HepG2 (cell line): ENCODE data around the gene LINGO3. TPM values are rescaled to one million over a fixed set of nuclear protein-coding genes. Genes with fewer than 3 reads are reported as not detected.
A peak's percentile ranks its signal among the peaks of the same experiment; 100 is the strongest.

Experiments used
- CHCHD3 ChIP-seq: sonication (generic); formaldehyde crosslinking; IDR thresholded peaks from 2 replicates; pipeline ENCODE4 v1.8.0; 2022; ENCODE audit warnings: mild to moderate bottlenecking, missing genetic modification reagents, moderate library complexity
- CREB1 ChIP-seq, 2 experiments: fragments of 450-650 bp in 1 of 2; IDR thresholded peaks; 2 replicates each; pipeline ENCODE4 v1.6.1; 2016 to 2017; ENCODE audit warnings: control low read depth in 1 of 2, mild to moderate bottlenecking in 1 of 2, missing compliant biosample characterization in 1 of 2, missing genetic modification characterization in 1 of 2
- HINFP ChIP-seq: sonication (generic); formaldehyde crosslinking; IDR thresholded peaks from 2 replicates; pipeline ENCODE4 v1.4.0; 2020; ENCODE audit warnings: low read depth, mild to moderate bottlenecking, missing genetic modification reagents
- KLF16 ChIP-seq, 2 experiments: sonication (generic) in 1 of 2; formaldehyde crosslinking in 1 of 2; IDR thresholded peaks; 2 replicates each; pipeline versions ENCODE4 v1.6.1 to v1.8.0; 2016 to 2023; ENCODE audit warnings: missing genetic modification reagents in 2 of 2, missing compliant biosample characterization in 1 of 2
- PHF8 ChIP-seq: sonication (generic); formaldehyde crosslinking; IDR thresholded peaks from 2 replicates; pipeline ENCODE4 v1.5.0; 2020; ENCODE audit warnings: missing genetic modification reagents
- RAD21 ChIP-seq: fragments of 450-650 bp; formaldehyde crosslinking; IDR thresholded peaks from 2 replicates; pipeline ENCODE4 v1.5.0; 2020; ENCODE audit warnings: mild to moderate bottlenecking
- RNF2 ChIP-seq: fragments of 450-650 bp; conservative IDR thresholded peaks from 2 replicates; pipeline ENCODE4 v1.6.1; 2016; ENCODE audit warnings: low read depth
- TOPORS ChIP-seq: sonication (generic); formaldehyde crosslinking; IDR thresholded peaks from 2 replicates; pipeline ENCODE4 v1.8.0; 2023; ENCODE audit warnings: mild to moderate bottlenecking, missing genetic modification reagents
- ZBTB42 ChIP-seq: sonication (generic); formaldehyde crosslinking; IDR thresholded peaks from 2 replicates; pipeline ENCODE4 v1.5.0; 2020; ENCODE audit warnings: mild to moderate bottlenecking, missing genetic modification reagents
- ZFP41 ChIP-seq: sonication (generic); formaldehyde crosslinking; IDR thresholded peaks from 2 replicates; pipeline ENCODE4 v1.4.0; 2020; ENCODE audit warnings: mild to moderate bottlenecking, missing genetic modification reagents, borderline replicate concordance
- ZNF354B ChIP-seq: sonication (generic); formaldehyde crosslinking; IDR thresholded peaks from 2 replicates; pipeline ENCODE4 v1.8.0; 2022; ENCODE audit warnings: mild to moderate bottlenecking, missing genetic modification reagents
- ZNF382 ChIP-seq: sonication (generic); formaldehyde crosslinking; IDR thresholded peaks from 2 replicates; pipeline ENCODE4 v1.5.0; 2020; ENCODE audit warnings: missing genetic modification reagents, mild to moderate bottlenecking, borderline replicate concordance
- ZNF430 ChIP-seq: sonication (generic); formaldehyde crosslinking; IDR thresholded peaks from 2 replicates; pipeline ENCODE4 v1.9.0; 2021; ENCODE audit warnings: mild to moderate bottlenecking, missing genetic modification reagents
- ZNF598 ChIP-seq: sonication (generic); formaldehyde crosslinking; IDR thresholded peaks from 2 replicates; pipeline ENCODE4 v1.5.1; 2020; ENCODE audit warnings: mild to moderate bottlenecking, missing genetic modification reagents, borderline replicate concordance
- ZNF704 ChIP-seq: sonication (generic); formaldehyde crosslinking; IDR thresholded peaks from 2 replicates; pipeline ENCODE4 v1.8.1; 2023; ENCODE audit warnings: mild to moderate bottlenecking, inconsistent platforms, moderate library complexity, missing genetic modification reagents, borderline replicate concordance
- ZNF776 ChIP-seq: sonication (generic); formaldehyde crosslinking; IDR thresholded peaks from 2 replicates; pipeline ENCODE4 v1.4.0; 2020; ENCODE audit warnings: mild to moderate bottlenecking, missing genetic modification reagents
- ZNF850 ChIP-seq: sonication (generic); formaldehyde crosslinking; conservative IDR thresholded peaks from 2 replicates; pipeline ENCODE4 v1.9.0; 2021; ENCODE audit warnings: mild to moderate bottlenecking, missing genetic modification reagents
- ZSCAN9 ChIP-seq: IDR thresholded peaks from 2 replicates; pipeline ENCODE4 v1.6.1; 2016; ENCODE audit warnings: borderline replicate concordance
- polyA plus RNA-seq, 8 experiments: library from polyadenylated mRNA; depleted of rRNA in 3 of 8; stranded (reverse) in 7 of 8; unstranded in 1 of 8; fragments of >200 nt; fragmentation: Illumina TruSeq in 4 of 8; extraction: Trizol in 4 of 8; gene quantifications; 2 replicates each; pipeline versions ENCODE4 v1.2.1 to v1.2.3, GENCODE V29; 2011 to 2016; ENCODE audit warnings: low read depth in 4 of 8, missing spikeins in 1 of 8, mixed read lengths in 1 of 8; ENCODE audit not compliant: insufficient read depth in 1 of 8
- total RNA-seq, 5 experiments: library from RNA; depleted of rRNA; stranded (reverse); fragments of >200 nt; fragmentation: Illumina TruSeq; extraction: Trizol; gene quantifications; 2 replicates each; pipeline ENCODE4 v1.2.3, GENCODE V29; 2016; ENCODE audit warnings: low read depth in 1 of 5
- TF ChIP-seq, protein P1 (sequence below): sonication (generic); formaldehyde crosslinking; IDR thresholded peaks from 2 replicates; pipeline ENCODE4 v1.4.0; 2020; ENCODE audit warnings: missing genetic modification reagents
- TF ChIP-seq, protein P2 (sequence below): sonication (generic); formaldehyde crosslinking; IDR thresholded peaks from 2 replicates; pipeline ENCODE4 v1.8.1; 2023; ENCODE audit warnings: missing genetic modification reagents, mild to moderate bottlenecking, borderline replicate concordance
- TF ChIP-seq, protein P3 (sequence below): sonication (generic); formaldehyde crosslinking; IDR thresholded peaks from 2 replicates; pipeline ENCODE4 v1.4.0; 2020; ENCODE audit warnings: mild to moderate bottlenecking, missing genetic modification reagents

Gene LINGO3
- total and polyA plus RNA-seq, 2 of the 13 experiments (the other 11 are each of a cell fraction or from before 2014, with no cell fraction given): not detected

GRCh38 chr19:2269244-2270156 lies 38.5 kb downstream of the LINGO3 start (continued):
- TF ChIP-seq, protein P1, sequence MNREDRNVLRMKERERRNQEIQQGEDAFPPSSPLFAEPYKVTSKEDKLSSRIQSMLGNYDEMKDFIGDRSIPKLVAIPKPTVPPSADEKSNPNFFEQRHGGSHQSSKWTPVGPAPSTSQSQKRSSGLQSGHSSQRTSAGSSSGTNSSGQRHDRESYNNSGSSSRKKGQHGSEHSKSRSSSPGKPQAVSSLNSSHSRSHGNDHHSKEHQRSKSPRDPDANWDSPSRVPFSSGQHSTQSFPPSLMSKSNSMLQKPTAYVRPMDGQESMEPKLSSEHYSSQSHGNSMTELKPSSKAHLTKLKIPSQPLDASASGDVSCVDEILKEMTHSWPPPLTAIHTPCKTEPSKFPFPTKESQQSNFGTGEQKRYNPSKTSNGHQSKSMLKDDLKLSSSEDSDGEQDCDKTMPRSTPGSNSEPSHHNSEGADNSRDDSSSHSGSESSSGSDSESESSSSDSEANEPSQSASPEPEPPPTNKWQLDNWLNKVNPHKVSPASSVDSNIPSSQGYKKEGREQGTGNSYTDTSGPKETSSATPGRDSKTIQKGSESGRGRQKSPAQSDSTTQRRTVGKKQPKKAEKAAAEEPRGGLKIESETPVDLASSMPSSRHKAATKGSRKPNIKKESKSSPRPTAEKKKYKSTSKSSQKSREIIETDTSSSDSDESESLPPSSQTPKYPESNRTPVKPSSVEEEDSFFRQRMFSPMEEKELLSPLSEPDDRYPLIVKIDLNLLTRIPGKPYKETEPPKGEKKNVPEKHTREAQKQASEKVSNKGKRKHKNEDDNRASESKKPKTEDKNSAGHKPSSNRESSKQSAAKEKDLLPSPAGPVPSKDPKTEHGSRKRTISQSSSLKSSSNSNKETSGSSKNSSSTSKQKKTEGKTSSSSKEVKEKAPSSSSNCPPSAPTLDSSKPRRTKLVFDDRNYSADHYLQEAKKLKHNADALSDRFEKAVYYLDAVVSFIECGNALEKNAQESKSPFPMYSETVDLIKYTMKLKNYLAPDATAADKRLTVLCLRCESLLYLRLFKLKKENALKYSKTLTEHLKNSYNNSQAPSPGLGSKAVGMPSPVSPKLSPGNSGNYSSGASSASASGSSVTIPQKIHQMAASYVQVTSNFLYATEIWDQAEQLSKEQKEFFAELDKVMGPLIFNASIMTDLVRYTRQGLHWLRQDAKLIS (CRISPR knock-in tag): peak; percentile 70; the same call in 1 of the 2 replicates
- TF ChIP-seq CHCHD3 (CRISPR knock-in tag) (no peak), ZNF598 (CRISPR knock-in tag) (peak; percentile 83; the same call in 1 of the 2 replicates), ZNF776 (CRISPR knock-in tag) (no peak; the same call in 1 of the 2 replicates), ZNF382 (CRISPR knock-in tag) (no peak), ZNF430 (CRISPR knock-in tag) (peak; percentile 83), ZBTB42 (CRISPR knock-in tag) (no peak), ZSCAN9 (CRISPR knock-in tag) (peak; percentile 93), CREB1 (IDR thresholded peaks at IDR 0.05) (peak; percentile 69; the same call in 1 of the 2 replicates), CREB1 (CRISPR knock-in tag; IDR thresholded peaks at IDR 0.05) (no peak), ZNF704 (0 out of 2 replicates have a peak, but pooled peaks have one; percentile 37), ZNF354B (CRISPR knock-in tag) (peak; percentile 92; the same call in 1 of the 2 replicates), TOPORS (CRISPR knock-in tag) (peak; percentile 63; the same call in 1 of the 2 replicates), ZFP41 (no peak), RNF2 (0 out of 2 replicates have a peak, but pooled peaks have one; percentile 29), ZNF850 (CRISPR knock-in tag) (peak; percentile 87), KLF16 (CRISPR knock-in tag; IDR thresholded peaks at IDR 0.05) (peak in 1 of 2 experiments; percentile 93; a peak in 2 of 4 replicates), PHF8 (CRISPR knock-in tag) (peak; percentile 42; the same call in 1 of the 2 replicates), HINFP (peak; percentile 57; the same call in 1 of the 2 replicates), RAD21 (peak; percentile 68; the same call in 1 of the 2 replicates)
- TF ChIP-seq, protein P2, sequence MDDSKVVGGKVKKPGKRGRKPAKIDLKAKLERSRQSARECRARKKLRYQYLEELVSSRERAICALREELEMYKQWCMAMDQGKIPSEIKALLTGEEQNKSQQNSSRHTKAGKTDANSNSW (CRISPR knock-in tag): no peak
- TF ChIP-seq, protein P3, sequence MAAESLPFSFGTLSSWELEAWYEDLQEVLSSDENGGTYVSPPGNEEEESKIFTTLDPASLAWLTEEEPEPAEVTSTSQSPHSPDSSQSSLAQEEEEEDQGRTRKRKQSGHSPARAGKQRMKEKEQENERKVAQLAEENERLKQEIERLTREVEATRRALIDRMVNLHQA (CRISPR knock-in tag): no peak
